ENCODE results near the gene SNED1. TPM values are rescaled to one million over a fixed set of nuclear protein-coding genes. Genes with fewer than 3 reads are reported as not detected.

SNED1 gene
- total and polyA plus RNA-seq, 7 donors, result 0.69 to 37.1 (median 8.3) TPM

- no peaks in the 10 kb centered on the region for H3K27me3 ChIP-seq
- TF ChIP-seq CTCF (IDR thresholded peaks at IDR 0.05) (no peak), EP300 (IDR thresholded peaks at IDR 0.05) (no peak), POLR2A (IDR thresholded peaks at IDR 0.05) (no peak), POLR2AphosphoS5 (IDR thresholded peaks at IDR 0.05) (no peak)
- no peaks in the 10 kb centered on the region for H3K9me3 ChIP-seq
- WGBS, 2 donors, result 51 to 76% methylated on average over 28 of the region's 28 CpGs
- DNase-seq, result no peak
- H3K27ac ChIP-seq, result no peak overlapping the region
- intact Hi-C loops (cut with DNase I), result no loop called here
- peaks cover 0 to 6% (median 0%) of the 10 kb centered on the region in 4 donors for H3K4me1 ChIP-seq
- H3K36me3 ChIP-seq, result peaks cover 0 to 25% (median 4%) of the 10 kb centered on the region in 4 donors
- H3K4me3 ChIP-seq, result no peak overlapping the region
Observed at GRCh38 chr2:241081643-241082340, 83.4 kb downstream of the SNED1 start.

- Histone ChIP-seq H3K27ac (no peak overlapping the region), H3K36me3 (peaks cover 4 to 32% (median 8%) of the 10 kb centered on the region in 4 donors), H3K9me3 (no peaks in the 10 kb centered on the region), H3K27me3 (no peaks in the 10 kb centered on the region), H3K4me1 (peaks cover 0 to 6% (median 0%) of the 10 kb centered on the region in 4 donors), H3K4me3 (no peak overlapping the region)
- intact Hi-C loops (cut with DNase I), result no loop called here
- DNase-seq, result no peak
- TF ChIP-seq POLR2A (IDR thresholded peaks at IDR 0.05) (no peak), POLR2AphosphoS5 (IDR thresholded peaks at IDR 0.05) (no peak)
- 68 to 85% methylated on average over 14 of the region's 14 CpGs for WGBS, 2 donors
Observed at GRCh38 chr2:241082341-241083090, 84.1 kb downstream of the SNED1 start.

GRCh38 chr2:241083091-241083415, 84.6 kb downstream of the SNED1 start:
- no peaks in the 10 kb centered on the region for H3K27me3 ChIP-seq
- H3K27ac ChIP-seq, result no peak overlapping the region
- H3K4me1 ChIP-seq, result peaks cover 0 to 6% (median 0%) of the 10 kb centered on the region in 4 donors
- no peaks in the 10 kb centered on the region for H3K9me3 ChIP-seq
- intact Hi-C loops (cut with DNase I), result no loop called here
- DNase-seq, result no peak
- WGBS, 2 donors, result 80 to 88% methylated on average over 5 of the region's 5 CpGs
- no peak overlapping the region for H3K4me3 ChIP-seq
- peaks cover 9 to 37% (median 12%) of the 10 kb centered on the region in 4 donors for H3K36me3 ChIP-seq
- TF ChIP-seq POLR2A (IDR thresholded peaks at IDR 0.05), result no peak
- TF ChIP-seq CTCF (IDR thresholded peaks at IDR 0.05), result no peak
- TF ChIP-seq EP300 (IDR thresholded peaks at IDR 0.05), result no peak
- no peak for TF ChIP-seq POLR2AphosphoS5 (IDR thresholded peaks at IDR 0.05)

GRCh38 chr2:241084856-241085444, 86.5 kb downstream of the SNED1 start:
- WGBS, 2 donors, result 97 to 98% methylated on average over 4 of the region's 4 CpGs
- TF ChIP-seq POLR2A (IDR thresholded peaks at IDR 0.05) (no peak), CTCF (IDR thresholded peaks at IDR 0.05) (no peak), EP300 (IDR thresholded peaks at IDR 0.05) (no peak), POLR2AphosphoS5 (IDR thresholded peaks at IDR 0.05) (no peak)
- H3K9me3 ChIP-seq, result no peaks in the 10 kb centered on the region
- H3K4me3 ChIP-seq, result no peak overlapping the region
- peaks cover 0 to 6% (median 0%) of the 10 kb centered on the region in 4 donors for H3K4me1 ChIP-seq
- H3K27me3 ChIP-seq, result no peaks in the 10 kb centered on the region
- intact Hi-C loops (cut with DNase I), result no loop called here
- H3K27ac ChIP-seq, result no peak overlapping the region
- DNase-seq, result no peak
- H3K36me3 ChIP-seq, result peaks cover 16 to 56% (median 27%) of the 10 kb centered on the region in 4 donors

All from sigmoid colon (tissue), 7 donors.